ENCODE measurements around the gene EIF3F. TPM values are rescaled to one million over a fixed set of nuclear protein-coding genes. Genes with fewer than 3 reads are reported as not detected.

The EIF3F gene
- polyA plus RNA-seq, 4 donors: 283 to 343 (median 321) TPM

DNA sequence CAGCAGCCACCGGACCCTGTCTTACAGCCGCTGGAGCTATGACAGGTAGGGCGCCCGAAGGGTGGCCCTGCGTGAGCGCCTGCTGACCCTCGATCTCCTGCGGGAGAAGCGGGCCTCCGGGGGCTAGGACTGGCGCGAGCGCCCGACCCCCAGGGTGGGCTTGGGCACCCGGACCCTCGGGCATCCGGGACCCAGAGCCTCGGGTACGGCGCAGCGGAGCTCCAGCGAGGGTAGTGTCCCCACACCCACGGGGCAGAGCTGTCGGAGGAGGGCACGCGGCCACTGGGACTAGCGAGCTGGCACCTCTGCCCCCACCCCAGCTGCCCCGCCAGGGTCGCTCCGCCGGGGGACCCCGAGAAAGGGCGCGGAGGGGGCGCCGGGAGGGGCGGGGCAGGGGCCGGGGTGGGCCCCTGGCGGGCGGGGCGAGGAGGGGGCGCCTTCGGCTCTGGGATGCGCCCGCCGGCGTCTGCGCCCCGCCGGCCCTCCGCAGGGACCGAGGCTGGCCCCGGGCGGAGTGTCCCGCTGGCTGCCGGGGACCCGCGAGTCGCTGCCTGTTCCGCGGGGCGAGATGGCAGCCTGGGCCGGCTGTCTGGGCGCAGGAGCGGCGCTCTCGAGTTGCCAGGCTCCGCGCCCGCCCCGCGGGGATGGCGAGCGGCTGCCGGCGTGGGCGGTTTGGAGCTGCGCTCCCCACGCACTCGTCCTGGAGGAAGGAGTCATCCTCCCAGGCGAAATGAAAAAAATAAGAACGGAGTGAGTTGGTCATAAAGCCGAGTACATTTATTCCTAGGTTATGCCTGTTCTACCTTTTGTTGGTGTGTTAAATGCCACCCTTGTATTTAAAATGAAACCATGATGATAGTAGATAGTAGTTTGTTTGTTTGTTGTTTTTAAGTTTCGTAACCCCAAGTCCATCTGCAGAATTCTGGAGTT lies 32.4 kb downstream of the EIF3F start:
- DNase-seq (ENCODE audit: low read depth in 4 of 4, low spot score in 3 of 4): no peak

DNA sequence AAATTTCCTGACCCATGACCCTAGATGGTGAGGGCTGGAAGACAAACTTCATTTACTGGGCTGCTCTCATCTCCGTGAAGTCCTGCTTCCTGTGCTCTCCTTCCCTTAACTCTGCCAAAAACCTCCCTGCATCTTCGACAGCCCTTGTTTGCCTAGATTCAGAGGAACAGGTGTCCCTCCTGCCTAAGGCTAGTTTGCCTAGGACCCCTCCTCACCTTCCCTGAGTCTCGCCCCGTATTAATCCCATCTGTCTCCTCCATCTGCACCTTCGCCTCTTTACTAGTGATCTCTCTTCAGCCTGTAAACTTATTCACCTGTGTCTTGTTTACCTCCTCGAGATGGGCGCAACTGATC lies 33.1 kb downstream of the EIF3F start:
- no peak for DNase-seq (ENCODE audit: low read depth in 4 of 4, low spot score in 3 of 4)

- no peak for DNase-seq (ENCODE audit: low read depth in 4 of 4, low spot score in 3 of 4)
Measured at GRCh38 chr11:8021920-8022319, 34.8 kb downstream of the EIF3F start.

GRCh38 chr11:8022876-8023275 lies 35.7 kb downstream of the EIF3F start:
- DNase-seq (ENCODE audit: low read depth in 4 of 4, low spot score in 3 of 4): no peak

- no peak for DNase-seq (ENCODE audit: low read depth in 4 of 4, low spot score in 3 of 4)
Measured at GRCh38 chr11:8023831-8024555, 36.9 kb downstream of the EIF3F start.

DNA sequence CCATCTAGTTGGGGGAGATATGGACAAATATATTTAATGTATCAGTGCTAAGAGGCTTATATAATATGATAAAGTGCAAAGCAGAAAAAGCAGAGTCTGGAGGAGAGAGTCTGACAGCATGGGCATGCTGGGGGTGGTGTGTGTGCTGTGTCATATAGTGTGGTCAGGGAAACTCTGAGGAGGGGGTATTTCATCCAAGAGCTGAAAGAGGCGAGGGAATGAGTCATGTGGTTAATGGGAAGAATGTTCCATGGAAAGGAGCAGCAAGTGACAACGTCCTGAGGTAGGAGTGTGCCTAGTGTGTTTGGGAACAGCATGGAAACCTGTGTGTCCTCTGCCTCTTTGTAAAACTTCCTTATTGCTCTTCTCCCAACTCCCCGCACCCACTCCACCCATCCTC lies 38.0 kb downstream of the EIF3F start:
- no peak for DNase-seq (ENCODE audit: low read depth in 4 of 4, low spot score in 3 of 4)

- DNase-seq (ENCODE audit: low read depth in 4 of 4, low spot score in 3 of 4): no peak
Measured at GRCh38 chr11:8025816-8026215, 38.7 kb downstream of the EIF3F start.

DNA sequence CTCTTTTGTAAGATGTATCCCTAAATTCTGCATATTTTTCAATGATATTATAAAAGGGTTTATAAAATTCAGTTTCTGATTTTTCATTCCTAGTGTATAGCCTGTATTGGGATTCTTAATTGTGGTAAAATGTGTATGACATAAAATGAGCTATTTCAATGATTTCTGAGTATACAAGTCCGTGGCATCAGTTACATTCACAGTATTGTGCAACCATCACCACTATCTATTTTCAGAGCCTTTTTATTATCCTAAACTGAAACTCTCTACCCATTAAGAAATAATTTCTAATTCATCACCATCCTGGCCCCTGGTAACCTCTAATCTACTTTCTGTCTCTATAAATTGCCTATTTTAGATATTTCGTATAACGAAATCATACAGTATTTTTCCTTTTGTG lies 39.8 kb downstream of the EIF3F start:
- DNase-seq (ENCODE audit: low read depth in 4 of 4, low spot score in 3 of 4): no peak

GRCh38 chr11:8028766-8029165 lies 41.6 kb downstream of the EIF3F start:
- no peak for DNase-seq (ENCODE audit: low read depth in 4 of 4, low spot score in 3 of 4)

GRCh38 chr11:8030526-8031247 lies 43.5 kb downstream of the EIF3F start:
- DNase-seq (ENCODE audit: low read depth in 4 of 4, low spot score in 3 of 4): no peak

DNA sequence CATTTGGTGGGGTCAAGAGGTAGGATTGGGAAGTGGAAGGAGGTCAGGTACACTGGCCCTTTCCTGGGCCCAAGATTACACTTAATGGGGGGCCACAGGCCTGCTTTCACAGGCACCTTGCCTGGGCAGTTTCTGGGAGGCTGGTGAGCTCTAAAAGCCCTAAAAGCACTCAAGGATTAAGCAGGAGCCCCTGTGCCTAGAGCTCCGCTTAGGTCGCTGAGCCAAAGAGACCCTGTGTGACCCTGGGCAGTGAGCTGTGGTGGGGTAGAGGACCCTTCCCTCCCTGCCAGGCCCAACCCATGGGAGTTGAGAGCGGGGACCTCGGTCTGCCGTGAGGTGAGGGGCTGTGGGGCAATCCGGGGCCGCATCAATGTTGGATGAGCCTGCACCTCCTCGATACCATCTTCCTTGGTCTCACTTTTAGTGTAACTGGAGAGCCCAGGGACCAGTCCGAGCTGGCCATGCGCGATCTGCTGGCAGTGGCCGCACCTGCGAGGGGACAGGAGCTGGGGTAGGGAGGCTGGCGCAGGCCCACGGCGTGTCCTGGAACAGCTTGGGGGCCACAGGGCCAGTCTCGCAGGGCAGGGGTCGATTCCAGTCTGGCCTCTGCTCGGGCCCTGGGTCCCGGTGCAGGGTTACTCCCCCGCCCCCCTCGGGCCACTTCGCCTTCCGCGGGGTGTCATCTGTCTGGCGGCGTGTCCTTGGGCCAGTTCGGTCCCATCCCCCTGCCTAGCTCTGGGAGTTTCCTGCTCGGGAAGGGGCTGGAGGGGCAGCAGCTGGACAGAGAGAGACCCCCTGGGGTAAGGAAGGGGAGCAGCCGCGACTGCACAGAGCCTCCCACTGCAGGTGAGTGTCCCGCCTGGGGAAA lies 44.3 kb downstream of the EIF3F start:
- no peak for DNase-seq (ENCODE audit: low read depth in 4 of 4, low spot score in 3 of 4)

DNA sequence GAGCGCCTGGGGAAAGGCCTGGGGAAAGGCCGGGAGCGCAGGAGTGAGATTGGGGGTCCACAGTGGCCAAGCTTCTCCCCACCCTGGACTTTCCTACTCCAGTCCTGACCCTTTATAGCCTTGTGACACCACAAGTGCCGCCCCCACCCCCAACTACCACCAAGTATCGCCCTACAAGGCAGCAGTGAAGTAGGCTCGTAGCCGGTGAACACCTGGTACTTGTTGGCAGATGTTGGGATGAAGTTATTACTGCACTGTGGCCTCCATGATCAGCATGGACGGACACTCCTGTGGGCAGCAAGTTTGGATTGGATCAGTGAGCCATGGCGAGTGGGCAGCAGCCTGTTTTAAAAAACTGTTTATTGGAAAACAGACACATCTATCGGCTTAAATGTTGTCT lies 45.0 kb downstream of the EIF3F start:
- DNase-seq (ENCODE audit: low read depth in 4 of 4, low spot score in 3 of 4): no peak

- no peak for DNase-seq (ENCODE audit: low read depth in 4 of 4, low spot score in 3 of 4)
Measured at GRCh38 chr11:8032576-8033304, 45.6 kb downstream of the EIF3F start.

- DNase-seq (ENCODE audit: low read depth in 4 of 4, low spot score in 3 of 4): peak; percentile 62 to 73 (median 72)
Measured at GRCh38 chr11:8033305-8034105, 46.4 kb downstream of the EIF3F start.

DNA sequence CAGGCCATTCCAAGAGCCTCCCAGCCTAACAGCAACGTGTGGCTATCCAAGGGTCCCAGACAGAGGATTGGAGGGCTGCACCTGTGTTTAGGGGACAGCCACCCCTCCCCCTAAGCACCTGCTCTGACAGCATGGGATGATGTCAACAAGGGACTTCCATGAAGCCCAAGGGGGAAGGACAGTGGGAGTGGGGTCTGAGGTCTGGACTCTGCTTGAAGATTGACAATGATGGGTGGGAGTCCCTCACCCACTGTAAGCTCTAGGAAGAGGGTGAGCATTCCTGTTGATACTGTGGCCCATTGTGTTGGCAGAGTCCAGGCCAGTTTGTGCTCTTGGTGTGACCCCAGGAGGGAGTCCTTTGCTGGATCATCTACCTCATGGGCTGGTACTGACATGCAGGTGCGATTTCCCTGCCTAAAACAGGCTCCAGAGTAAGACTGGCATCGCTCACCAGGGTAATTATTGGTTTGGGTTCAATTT lies 47.0 kb downstream of the EIF3F start:
- DNase-seq (ENCODE audit: low read depth in 4 of 4, low spot score in 3 of 4): no peak

DNA sequence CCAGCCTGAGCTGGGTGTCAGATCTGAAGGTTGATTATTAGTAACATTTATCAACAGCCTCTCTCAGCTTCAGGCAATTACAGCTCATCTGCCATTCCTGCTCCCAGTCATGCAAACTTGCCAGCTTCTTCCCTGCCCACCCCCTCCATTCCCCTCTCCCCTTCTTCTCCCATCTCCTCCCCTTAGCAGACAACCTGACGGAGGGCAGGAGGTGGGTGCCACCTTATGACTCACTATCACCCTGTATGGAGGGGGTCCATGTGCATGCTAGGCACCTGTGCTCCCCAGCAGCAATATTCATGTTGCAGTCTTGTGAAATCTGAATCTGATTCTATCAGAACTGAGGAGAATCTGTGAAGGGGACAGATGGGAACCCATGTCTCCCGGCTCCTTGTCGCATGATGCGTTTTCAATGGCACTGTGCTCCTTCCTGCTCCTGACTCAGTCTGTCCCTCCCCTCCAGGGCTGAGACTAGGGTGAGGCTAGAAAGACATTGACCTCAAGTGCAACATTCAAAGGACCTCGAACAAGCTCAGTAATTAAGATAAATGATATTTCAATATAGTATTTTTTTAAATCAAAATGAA lies 47.6 kb downstream of the EIF3F start:
- DNase-seq (ENCODE audit: low read depth in 4 of 4, low spot score in 3 of 4): no peak

DNA sequence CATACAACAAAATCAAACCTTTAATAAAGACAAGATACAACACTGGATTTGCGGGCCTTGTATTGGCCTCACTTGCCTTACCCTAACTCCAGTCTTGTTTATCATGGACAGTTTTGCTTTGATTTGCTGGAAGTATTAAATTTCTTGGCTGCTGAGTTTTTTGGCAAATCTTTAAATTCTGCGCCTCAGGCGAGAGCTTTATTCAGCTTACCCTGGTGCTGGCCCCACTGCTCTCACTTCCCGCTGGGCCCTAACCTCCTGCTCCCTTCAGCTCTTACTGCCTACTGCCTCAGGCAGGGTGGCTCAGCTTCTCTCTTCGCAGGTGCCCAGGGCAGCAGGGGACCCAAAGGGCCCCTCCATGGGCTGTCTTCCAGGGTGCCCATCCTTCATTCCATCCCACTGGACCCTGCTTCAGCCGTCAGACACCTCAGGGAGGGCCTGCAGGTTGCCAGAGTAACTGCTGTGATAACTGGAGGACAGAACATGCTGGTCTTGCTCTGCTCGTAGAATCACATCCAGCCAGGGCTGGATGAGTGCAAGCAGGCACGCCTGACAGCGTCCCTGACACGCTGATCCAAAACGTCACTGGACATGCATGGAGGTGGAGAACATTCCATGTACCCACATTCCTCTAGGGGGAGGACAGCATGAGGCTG lies 48.2 kb downstream of the EIF3F start:
- no peak for DNase-seq (ENCODE audit: low read depth in 4 of 4, low spot score in 3 of 4)
